Prostate gland (tissue), 2 donors: ENCODE measurements around the gene ACTRT2.

Experiments
- POLR2A ChIP-seq: fragments of 450-650 bp; IDR thresholded peaks from one replicate; pipeline ENCODE4 v1.6.1; 2016; ENCODE audit warnings: antibody characterized with exemption, mild to moderate bottlenecking
- TF ChIP-seq, protein P1 (sequence below), 4 experiments: fragments of 200-600 bp in 2 of 4; fragments of 450-650 bp in 2 of 4; sonication (generic) in 2 of 4; IDR thresholded peaks; 1 replicate in 3 of 4; 2 replicates in 1 of 4; pipeline ENCODE4 v1.5.1; 2016 to 2019; ENCODE audit warnings: antibody characterized with exemption in 4 of 4, mild to moderate bottlenecking in 2 of 4, moderate library complexity in 2 of 4

DNA sequence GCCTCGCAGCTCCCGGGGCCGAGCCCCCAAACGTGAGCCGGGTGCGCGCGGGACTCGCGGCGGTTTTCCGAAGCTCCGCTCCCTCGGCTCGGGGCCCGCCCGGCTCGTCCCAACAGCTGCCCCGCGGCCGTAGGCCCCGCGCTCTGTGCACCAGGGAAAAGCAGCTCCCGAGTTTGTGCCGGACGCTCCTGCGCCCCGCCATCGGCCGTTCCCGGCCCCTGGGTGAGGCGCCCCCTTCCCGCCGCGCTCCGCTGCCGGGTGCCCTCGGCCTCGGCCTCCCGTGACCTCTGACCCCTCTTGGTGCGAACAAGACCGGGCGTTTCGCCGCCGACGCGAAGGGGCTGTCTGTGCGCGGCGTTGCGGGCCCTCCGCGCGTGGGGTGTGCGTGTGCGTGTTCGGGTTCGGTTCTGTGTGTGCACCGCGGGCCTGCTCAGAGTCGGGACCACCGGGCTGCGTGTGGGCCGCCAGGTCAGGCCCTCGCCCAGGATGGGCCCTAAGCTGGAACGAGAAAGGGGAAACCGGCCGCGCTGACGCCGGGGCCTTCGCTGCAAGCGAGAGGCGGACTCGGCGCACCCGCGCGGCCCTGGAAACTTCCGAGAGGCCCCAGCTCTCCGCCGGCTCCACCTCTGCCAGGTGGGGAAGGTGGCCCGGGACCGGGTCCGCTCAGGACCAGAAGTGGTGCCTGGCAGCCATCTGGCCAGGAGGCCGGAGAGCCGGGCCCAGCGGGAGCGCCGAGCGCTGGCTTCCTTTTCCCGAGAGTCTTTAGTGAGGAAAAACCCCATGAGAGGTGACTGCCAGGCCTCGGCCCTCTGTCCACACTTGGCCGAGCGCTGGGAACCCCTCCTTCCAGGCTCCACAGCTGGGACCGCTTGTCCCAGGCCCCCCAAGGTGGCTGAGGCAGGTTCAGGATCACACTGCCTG is 49.6 kb downstream of the ACTRT2 start:
- TF ChIP-seq POLR2A: no peak
- TF ChIP-seq, protein P1, sequence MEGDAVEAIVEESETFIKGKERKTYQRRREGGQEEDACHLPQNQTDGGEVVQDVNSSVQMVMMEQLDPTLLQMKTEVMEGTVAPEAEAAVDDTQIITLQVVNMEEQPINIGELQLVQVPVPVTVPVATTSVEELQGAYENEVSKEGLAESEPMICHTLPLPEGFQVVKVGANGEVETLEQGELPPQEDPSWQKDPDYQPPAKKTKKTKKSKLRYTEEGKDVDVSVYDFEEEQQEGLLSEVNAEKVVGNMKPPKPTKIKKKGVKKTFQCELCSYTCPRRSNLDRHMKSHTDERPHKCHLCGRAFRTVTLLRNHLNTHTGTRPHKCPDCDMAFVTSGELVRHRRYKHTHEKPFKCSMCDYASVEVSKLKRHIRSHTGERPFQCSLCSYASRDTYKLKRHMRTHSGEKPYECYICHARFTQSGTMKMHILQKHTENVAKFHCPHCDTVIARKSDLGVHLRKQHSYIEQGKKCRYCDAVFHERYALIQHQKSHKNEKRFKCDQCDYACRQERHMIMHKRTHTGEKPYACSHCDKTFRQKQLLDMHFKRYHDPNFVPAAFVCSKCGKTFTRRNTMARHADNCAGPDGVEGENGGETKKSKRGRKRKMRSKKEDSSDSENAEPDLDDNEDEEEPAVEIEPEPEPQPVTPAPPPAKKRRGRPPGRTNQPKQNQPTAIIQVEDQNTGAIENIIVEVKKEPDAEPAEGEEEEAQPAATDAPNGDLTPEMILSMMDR (IDR thresholded peaks at IDR 0.05): no peak
